SK-N-SH treated with all-trans-retinoic acid at 6 μM for 48 hours (cell line): Measurements from ENCODE around the gene MARK3.
A peak's percentile ranks its signal among the peaks of the same experiment; 100 is the strongest.

Experiments
- ATAC-seq: fragments of 200-7000 bp; cut with Tn5 transposase; 3 replicates; pipeline ENCODE4 v1.9.1; 2020; ENCODE audit warnings: mild to moderate bottlenecking, moderate library complexity
- ARNTL ChIP-seq: fragments of 450-650 bp; formaldehyde crosslinking; IDR thresholded peaks from 2 replicates; pipeline ENCODE4 v1.5.0; 2020; ENCODE audit warnings: low read depth, mild to moderate bottlenecking, moderate library complexity, borderline replicate concordance
- BACH2 ChIP-seq: fragments of 250-450 bp; sonication (Bioruptor Pico); IDR thresholded peaks from 2 replicates; pipeline ENCODE4 v1.9.0; 2021; ENCODE audit warnings: mild to moderate bottlenecking, borderline replicate concordance
- CSDC2 ChIP-seq: fragments of 250-450 bp; sonication (Bioruptor Pico); IDR thresholded peaks from 2 replicates; pipeline ENCODE4 v1.5.0; 2020; ENCODE audit warnings: mild to moderate bottlenecking, moderate library complexity
- CSRNP3 ChIP-seq: fragments of 250-450 bp; sonication (Bioruptor Pico); IDR thresholded peaks from 2 replicates; pipeline ENCODE4 v1.5.1; 2021; ENCODE audit warnings: mild to moderate bottlenecking, moderate library complexity
- ESRRG ChIP-seq: fragments of 250-450 bp; sonication (Bioruptor Pico); IDR thresholded peaks from 2 replicates; pipeline ENCODE4 v1.6.1; 2021; ENCODE audit warnings: mild to moderate bottlenecking
- GLIS3 ChIP-seq: fragments of 250-450 bp; sonication (Bioruptor Pico); IDR thresholded peaks from 2 replicates; pipeline ENCODE4 v1.5.0; 2020; ENCODE audit warnings: mild to moderate bottlenecking, moderate library complexity
- OSR1 ChIP-seq: fragments of 250-450 bp; sonication (Bioruptor Pico); IDR thresholded peaks from 2 replicates; pipeline ENCODE4 v1.8.0; 2022; ENCODE audit warnings: moderate library complexity, mild to moderate bottlenecking, inconsistent platforms
- PATZ1 ChIP-seq: fragments of 250-450 bp; sonication (Bioruptor Pico); IDR thresholded peaks from 2 replicates; pipeline ENCODE4 v1.8.0; 2020; ENCODE audit warnings: mild to moderate bottlenecking, moderate library complexity, borderline replicate concordance
- PPARA ChIP-seq: fragments of 250-450 bp; sonication (Bioruptor Pico); IDR thresholded peaks from 2 replicates; pipeline ENCODE4 v1.5.0; 2020; ENCODE audit warnings: mild to moderate bottlenecking, borderline replicate concordance
- RARB ChIP-seq: fragments of 250-450 bp; sonication (Bioruptor Pico); IDR thresholded peaks from 2 replicates; pipeline ENCODE4 v1.8.0; 2021; ENCODE audit warnings: mild to moderate bottlenecking, moderate library complexity
- SNAI2 ChIP-seq: fragments of 250-450 bp; sonication (Bioruptor Pico); IDR thresholded peaks from 2 replicates; pipeline ENCODE4 v1.5.0; 2020; ENCODE audit warnings: mild to moderate bottlenecking, moderate library complexity
- TCF4 ChIP-seq: fragments of 250-450 bp; sonication (Bioruptor Pico); IDR thresholded peaks from 2 replicates; pipeline ENCODE4 v1.8.0; 2021; ENCODE audit warnings: mild to moderate bottlenecking, moderate library complexity, borderline replicate concordance
- TOX ChIP-seq: fragments of 250-450 bp; sonication (Bioruptor Pico); IDR thresholded peaks from 2 replicates; pipeline ENCODE4 v1.8.0; 2021; ENCODE audit warnings: mild to moderate bottlenecking, moderate library complexity, borderline replicate concordance
- TSHZ2 ChIP-seq: fragments of 250-450 bp; sonication (Bioruptor Pico); IDR thresholded peaks from 2 replicates; pipeline ENCODE4 v1.5.0; 2020; ENCODE audit warnings: mild to moderate bottlenecking, moderate library complexity
- ZFP3 ChIP-seq: fragments of 250-450 bp; sonication (Bioruptor Pico); IDR thresholded peaks from 2 replicates; pipeline ENCODE4 v1.5.0; 2020; ENCODE audit warnings: mild to moderate bottlenecking, moderate library complexity
- ZNF565 ChIP-seq: fragments of 450-650 bp; formaldehyde crosslinking; conservative IDR thresholded peaks from 2 replicates; pipeline ENCODE4 v1.5.0; 2020; ENCODE audit warnings: low read depth, mild to moderate bottlenecking, moderate library complexity
- ZNF70 ChIP-seq: fragments of 450-650 bp; formaldehyde crosslinking; IDR thresholded peaks from 2 replicates; pipeline ENCODE4 v1.5.0; 2020; ENCODE audit warnings: mild to moderate bottlenecking, moderate library complexity
- ZNF8 ChIP-seq: fragments of 450-650 bp; formaldehyde crosslinking; IDR thresholded peaks from 2 replicates; pipeline ENCODE4 v1.5.0; 2020; ENCODE audit warnings: mild to moderate bottlenecking, moderate library complexity
- TF ChIP-seq, protein P1 (sequence below): fragments of 250-450 bp; sonication (Bioruptor Pico); IDR thresholded peaks from 2 replicates; pipeline ENCODE4 v1.8.0; 2021; ENCODE audit warnings: low read depth, mild to moderate bottlenecking, moderate library complexity, borderline replicate concordance

MARK3 gene

GRCh38 chr14:103539056-103539825 is 154.0 kb downstream of the MARK3 start:
- no peak for ATAC-seq
- TF ChIP-seq ZFP3 (CRISPR knock-in tag) (no peak), ESRRG (CRISPR knock-in tag) (no peak), ZNF565 (CRISPR knock-in tag) (no peak), GLIS3 (CRISPR knock-in tag) (no peak), TSHZ2 (CRISPR knock-in tag) (no peak), ZNF70 (CRISPR knock-in tag) (no peak), TCF4 (CRISPR knock-in tag) (no peak), CSRNP3 (CRISPR knock-in tag) (no peak)
- TF ChIP-seq, protein P1, sequence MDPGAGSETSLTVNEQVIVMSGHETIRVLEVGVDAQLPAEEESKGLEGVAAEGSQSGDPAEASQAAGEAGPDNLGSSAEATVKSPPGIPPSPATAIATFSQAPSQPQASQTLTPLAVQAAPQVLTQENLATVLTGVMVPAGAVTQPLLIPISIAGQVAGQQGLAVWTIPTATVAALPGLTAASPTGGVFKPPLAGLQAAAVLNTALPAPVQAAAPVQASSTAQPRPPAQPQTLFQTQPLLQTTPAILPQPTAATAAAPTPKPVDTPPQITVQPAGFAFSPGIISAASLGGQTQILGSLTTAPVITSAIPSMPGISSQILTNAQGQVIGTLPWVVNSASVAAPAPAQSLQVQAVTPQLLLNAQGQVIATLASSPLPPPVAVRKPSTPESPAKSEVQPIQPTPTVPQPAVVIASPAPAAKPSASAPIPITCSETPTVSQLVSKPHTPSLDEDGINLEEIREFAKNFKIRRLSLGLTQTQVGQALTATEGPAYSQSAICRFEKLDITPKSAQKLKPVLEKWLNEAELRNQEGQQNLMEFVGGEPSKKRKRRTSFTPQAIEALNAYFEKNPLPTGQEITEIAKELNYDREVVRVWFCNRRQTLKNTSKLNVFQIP (CRISPR knock-in tag), result no peak

- no peak for TF ChIP-seq TOX (CRISPR knock-in tag)
- TF ChIP-seq OSR1 (CRISPR knock-in tag), result no peak
- no peak for TF ChIP-seq CSRNP3 (CRISPR knock-in tag)
- no peak for TF ChIP-seq RARB
- no peak for TF ChIP-seq SNAI2 (CRISPR knock-in tag)
- peak; percentile 19 for ATAC-seq
Observed at GRCh38 chr14:103540821-103541708, 155.8 kb downstream of the MARK3 start.

GRCh38 chr14:103541709-103542604 is 156.7 kb downstream of the MARK3 start:
- TF ChIP-seq, protein P1 (CRISPR knock-in tag), result no peak
- TF ChIP-seq GLIS3 (CRISPR knock-in tag) (no peak), BACH2 (no peak), OSR1 (CRISPR knock-in tag) (no peak), ZNF70 (CRISPR knock-in tag) (no peak), ZNF8 (no peak), PPARA (no peak), CSDC2 (CRISPR knock-in tag) (no peak), ESRRG (CRISPR knock-in tag) (no peak), TSHZ2 (CRISPR knock-in tag) (no peak), SNAI2 (CRISPR knock-in tag) (no peak), PATZ1 (CRISPR knock-in tag) (no peak), ARNTL (CRISPR knock-in tag) (no peak), ZFP3 (CRISPR knock-in tag) (no peak)
- TF ChIP-seq, all 23 proteins: peak for 0

More at GRCh38 chr14:103541709-103542604, 156.7 kb downstream of the MARK3 start:
- ATAC-seq, result no peak
